ENCODE measurements around the gene TRMT11.

DNA sequence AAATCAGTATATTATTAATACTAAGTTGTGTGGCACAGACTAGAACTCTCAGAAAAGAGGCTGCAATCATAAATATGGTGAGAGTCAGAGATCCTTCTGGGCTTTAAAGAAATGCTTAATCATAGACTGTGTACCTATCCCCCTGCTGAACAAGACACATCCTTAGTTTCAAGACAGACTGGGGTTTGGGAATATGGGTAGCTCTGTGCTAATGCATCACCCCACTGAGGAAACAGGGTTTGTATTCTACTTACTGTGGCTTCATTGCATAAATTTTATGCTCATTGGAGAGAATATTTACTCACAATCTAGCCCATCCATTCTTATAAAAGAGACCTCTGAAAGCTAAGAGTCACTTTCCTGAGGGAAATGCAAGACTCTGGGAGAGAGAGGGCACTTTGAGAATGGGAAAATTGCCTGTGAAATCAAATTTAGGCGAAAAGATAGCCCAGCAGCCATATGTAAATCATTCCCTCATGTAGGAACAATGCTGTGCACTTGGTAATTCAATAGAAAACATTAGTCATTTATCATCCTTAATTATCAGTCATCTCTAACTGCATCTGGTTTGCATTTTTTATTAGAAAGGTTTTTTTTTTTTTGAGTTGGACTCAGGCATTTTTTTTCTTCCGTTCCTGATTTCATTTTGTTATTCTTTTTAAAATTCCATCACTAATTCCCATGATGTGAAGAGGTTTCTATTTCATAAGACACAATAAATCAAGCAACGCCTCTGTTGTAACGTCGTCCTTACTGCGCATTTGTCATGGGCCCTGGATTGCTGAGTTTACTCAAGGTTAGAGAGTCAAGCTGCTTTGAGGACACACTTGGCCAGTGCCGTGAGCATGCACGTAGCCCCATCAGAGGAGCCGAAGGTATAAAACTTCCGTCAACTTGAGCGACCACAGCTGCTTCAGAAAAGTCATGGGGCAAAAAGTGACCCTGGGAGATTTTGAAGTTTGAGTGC lies 91.8 kb downstream of the TRMT11 start:
- TF ChIP-seq POLR2AphosphoS5 (IDR thresholded peaks at IDR 0.05; ENCODE audit: low read depth, low read length) (no peak), TAF1 (IDR thresholded peaks at IDR 0.05; ENCODE audit: borderline replicate concordance, insufficient read depth, low read length) (no peak)
